Measurements from ENCODE around the gene CSNK1G3.
"Not testable (repeated sequence)": the region's sequence is repeated elsewhere in the genome, so short reads cannot be mapped to it uniquely, and the experiment has no call there.

DNA sequence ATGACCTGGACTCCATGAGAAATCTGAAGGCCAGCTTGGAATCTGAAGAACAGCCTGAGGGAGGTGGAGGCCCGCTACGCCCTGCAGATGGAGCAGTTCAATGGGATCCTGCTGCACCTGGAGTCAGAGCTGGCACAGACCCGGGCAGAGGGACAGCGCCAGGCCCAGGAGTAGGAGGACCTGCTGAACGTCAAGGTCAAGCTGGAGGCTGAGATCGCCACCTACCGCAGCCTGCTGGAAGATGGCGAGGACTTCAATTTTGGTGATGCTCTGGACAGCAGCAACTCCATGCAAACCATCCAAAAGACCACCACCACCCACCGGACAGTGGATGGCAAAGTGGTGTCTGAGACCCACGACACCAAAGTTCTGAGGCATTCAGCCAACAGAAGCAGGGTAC is 125.1 kb downstream of the CSNK1G3 start:
- TF ChIP-seq, protein P1, sequence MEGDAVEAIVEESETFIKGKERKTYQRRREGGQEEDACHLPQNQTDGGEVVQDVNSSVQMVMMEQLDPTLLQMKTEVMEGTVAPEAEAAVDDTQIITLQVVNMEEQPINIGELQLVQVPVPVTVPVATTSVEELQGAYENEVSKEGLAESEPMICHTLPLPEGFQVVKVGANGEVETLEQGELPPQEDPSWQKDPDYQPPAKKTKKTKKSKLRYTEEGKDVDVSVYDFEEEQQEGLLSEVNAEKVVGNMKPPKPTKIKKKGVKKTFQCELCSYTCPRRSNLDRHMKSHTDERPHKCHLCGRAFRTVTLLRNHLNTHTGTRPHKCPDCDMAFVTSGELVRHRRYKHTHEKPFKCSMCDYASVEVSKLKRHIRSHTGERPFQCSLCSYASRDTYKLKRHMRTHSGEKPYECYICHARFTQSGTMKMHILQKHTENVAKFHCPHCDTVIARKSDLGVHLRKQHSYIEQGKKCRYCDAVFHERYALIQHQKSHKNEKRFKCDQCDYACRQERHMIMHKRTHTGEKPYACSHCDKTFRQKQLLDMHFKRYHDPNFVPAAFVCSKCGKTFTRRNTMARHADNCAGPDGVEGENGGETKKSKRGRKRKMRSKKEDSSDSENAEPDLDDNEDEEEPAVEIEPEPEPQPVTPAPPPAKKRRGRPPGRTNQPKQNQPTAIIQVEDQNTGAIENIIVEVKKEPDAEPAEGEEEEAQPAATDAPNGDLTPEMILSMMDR (IDR thresholded peaks at IDR 0.05), result not testable (repeated sequence)
- not testable (repeated sequence) for TF ChIP-seq POLR2A (IDR thresholded peaks at IDR 0.05)
